Endothelial cell of umbilical vein (primary cell): ENCODE measurements around the gene TMPRSS6. TPM values are rescaled to one million over a fixed set of nuclear protein-coding genes. Genes with fewer than 3 reads are reported as not detected.

Experiments
- BruUV-seq: library from RNA; stranded (reverse); fragments of 400-500 nt; replicated peaks from 2 replicates; lab custom pipeline; 2021; lab: Mats Ljungman, UMichigan
- CTCF ChIA-PET: fragments of 300-600, 350-600 bp; sonication (Branson Sonifier 250); formaldehyde crosslinking; loops from one replicate; lab custom pipeline; 2021; ENCODE audit warnings: antibody characterized with exemption, inconsistent platforms; lab: Charles Lee
- POLR2A ChIA-PET: fragments of 300-600, 350-600 bp; sonication (Branson Sonifier 250); formaldehyde crosslinking; loops from one replicate; lab custom pipeline; 2021; ENCODE audit warnings: antibody characterized with exemption, inconsistent platforms; lab: Charles Lee
- DNase-seq: peaks from one replicate; pipeline ENCODE4 v3.0.0-alpha.2; 2011; ENCODE audit warnings: low read depth, low spot score
- FAIRE-seq: peaks from 2 replicates; lab custom pipeline; 2011; peaks lifted over from hg19 to GRCh38; lab: Jason Lieb, UNC
- H2AFZ ChIP-seq: 2 replicates; pipeline ENCODE4 v1.6.0; 2012; ENCODE audit warnings: low read depth, low read length, control low read depth, inconsistent platforms
- H3K27ac ChIP-seq: 2 replicates; pipeline ENCODE4 v1.5.1; 2011; ENCODE audit warnings: low read depth, mild to moderate bottlenecking, control low read depth, low read length, moderate library complexity; ENCODE audit not compliant: insufficient read depth
- H3K27me3 ChIP-seq, 2 experiments: 2 replicates each; pipeline versions ENCODE4 v1.6.0 to v1.6.1; 2011; ENCODE audit warnings: low read length in 2 of 2, mixed read lengths in 1 of 2; ENCODE audit not compliant: control insufficient read depth in 2 of 2, insufficient read depth in 2 of 2
- H3K36me3 ChIP-seq, 2 experiments: 2 replicates in 1 of 2; 3 replicates in 1 of 2; pipeline ENCODE4 v1.5.1; 2011; ENCODE audit warnings: low read length in 2 of 2, mild to moderate bottlenecking in 1 of 2, moderate library complexity in 1 of 2; ENCODE audit not compliant: control insufficient read depth in 2 of 2, insufficient read depth in 2 of 2; ENCODE audit errors: extremely low read depth in 1 of 2
- H3K4me1 ChIP-seq: 3 replicates; pipeline ENCODE4 v1.5.1; 2011; ENCODE audit warnings: mild to moderate bottlenecking, low read length; ENCODE audit not compliant: control insufficient read depth, insufficient read depth; ENCODE audit errors: extremely low read depth
- H3K4me2 ChIP-seq: 2 replicates; pipeline ENCODE4 v1.6.1; 2011; ENCODE audit warnings: low read length, control low read depth, mixed read lengths; ENCODE audit not compliant: insufficient read depth
- H3K4me3 ChIP-seq, 3 experiments: fragments of 200-600 bp in 1 of 3; sonication (generic), shearing (Covaris generic) in 1 of 3; replicated peaks in 1 of 3; 2 replicates each; pipeline ENCODE4 v1.5.1; 2011 to 2016; ENCODE audit warnings: control low read depth in 3 of 3, low read length in 3 of 3, mild to moderate bottlenecking in 2 of 3, inconsistent platforms in 1 of 3, low read depth in 1 of 3, moderate library complexity in 1 of 3; ENCODE audit not compliant: insufficient read depth in 1 of 3
- H3K79me2 ChIP-seq: 2 replicates; pipeline ENCODE4 v1.6.0; 2012; ENCODE audit warnings: low read length, inconsistent platforms; ENCODE audit not compliant: control insufficient read depth, insufficient read depth
- H3K9ac ChIP-seq: replicated peaks from 2 replicates; pipeline ENCODE3; 2011; ENCODE audit warnings: low read length, control low read depth; ENCODE audit not compliant: insufficient read depth; ENCODE audit errors: extremely low read depth
- H3K9me1 ChIP-seq: replicated peaks from 3 replicates; pipeline ENCODE4 v1.6.0; 2011; ENCODE audit warnings: mild to moderate bottlenecking, low read length; ENCODE audit not compliant: control insufficient read depth, insufficient read depth; ENCODE audit errors: extremely low read depth
- H3K9me3 ChIP-seq: replicated peaks from 2 replicates; pipeline ENCODE4 v1.5.1; 2012; ENCODE audit warnings: low read length, inconsistent platforms; ENCODE audit not compliant: control insufficient read depth, insufficient read depth
- H4K20me1 ChIP-seq: replicated peaks from 2 replicates; pipeline ENCODE3; 2011; ENCODE audit warnings: mild to moderate bottlenecking, low read length; ENCODE audit not compliant: control insufficient read depth, insufficient read depth; ENCODE audit errors: extremely low read depth
- EZH2 ChIP-seq: IDR thresholded peaks from 2 replicates; pipeline ENCODE4 v1.6.1; 2012; ENCODE audit warnings: borderline replicate concordance, low read depth, mild to moderate bottlenecking, moderate library complexity, low read length, inconsistent platforms; ENCODE audit not compliant: severe bottlenecking
- FOS ChIP-seq: IDR thresholded peaks from 2 replicates; pipeline ENCODE4 v1.6.1; 2011; ENCODE audit warnings: mild to moderate bottlenecking, low read length, moderate library complexity, borderline replicate concordance; ENCODE audit not compliant: insufficient read depth
- GATA2 ChIP-seq: IDR thresholded peaks from 2 replicates; pipeline ENCODE4 v1.7.0; 2011; ENCODE audit warnings: low read depth, mild to moderate bottlenecking, moderate library complexity, mixed read lengths, low read length; ENCODE audit not compliant: insufficient read length, insufficient read depth
- JUN ChIP-seq: IDR thresholded peaks from 2 replicates; pipeline ENCODE4 v1.6.1; 2011; ENCODE audit warnings: borderline replicate concordance, low read depth; ENCODE audit not compliant: insufficient read length, insufficient read depth
- MYC ChIP-seq: IDR thresholded peaks from one replicate; pipeline ENCODE4 v1.6.1; 2011; ENCODE audit warnings: mild to moderate bottlenecking, low read depth, low read length
- POLR2A ChIP-seq: IDR thresholded peaks from 2 replicates; pipeline ENCODE4 v1.6.1; 2012; ENCODE audit warnings: low read depth, mild to moderate bottlenecking, control low read depth, low read length
- POLR2AphosphoS5 ChIP-seq: IDR thresholded peaks from 2 replicates; pipeline ENCODE4 v1.6.1; 2012; ENCODE audit warnings: low read depth, mild to moderate bottlenecking, control low read depth, low read length, moderate library complexity; ENCODE audit not compliant: insufficient read depth
- dilution Hi-C: fragments of 300-500 bp; cut with MboI; formaldehyde crosslinking; loops from one replicate; pipeline ENCODE4 v1.15.0; 2019; ENCODE audit warnings: low sequenced_read_pairs; ENCODE audit not compliant: extremely low pct_ligation_motif_present
- intact Hi-C: fragments of 100-400 bp; cut with micrococcal nuclease; formaldehyde crosslinking; loops from one replicate; pipeline ENCODE4 v1.10.0; 2022
- polyA plus RNA-seq, 4 experiments: library from polyadenylated mRNA; depleted of rRNA in 3 of 4; stranded (reverse) in 3 of 4; unstranded in 1 of 4; fragments of >200 nt; gene quantifications; 2 replicates each; pipeline versions ENCODE4 v1.2.1 to v1.2.3, GENCODE V29; 2011 to 2012; ENCODE audit warnings: missing spikeins in 1 of 4
- total RNA-seq: library from RNA; stranded (reverse); gene quantifications from 2 replicates; pipeline ENCODE4 v1.2.3, GENCODE V29; 2021
- TF ChIP-seq, protein P1 (sequence below): IDR thresholded peaks from 2 replicates; pipeline ENCODE4 v1.6.1; 2011; ENCODE audit not compliant: insufficient read depth, insufficient read length
- TF ChIP-seq, protein P2 (sequence below), 2 donors: IDR thresholded peaks; 1 replicate in 1 of 2; 2 replicates in 1 of 2; pipeline ENCODE4 v1.5.1; 2011; ENCODE audit warnings: low read length in 2 of 2, mild to moderate bottlenecking in 2 of 2, moderate library complexity in 2 of 2, control low read depth in 1 of 2, inconsistent platforms in 1 of 2, low read depth in 1 of 2; ENCODE audit not compliant: insufficient read depth in 1 of 2; ENCODE audit errors: extremely low read depth in 1 of 2

TMPRSS6 gene
- total and polyA plus RNA-seq, 2 donors (not counting 3 experiments of a cell fraction or from before 2014, with no cell fraction given): not detected

DNA sequence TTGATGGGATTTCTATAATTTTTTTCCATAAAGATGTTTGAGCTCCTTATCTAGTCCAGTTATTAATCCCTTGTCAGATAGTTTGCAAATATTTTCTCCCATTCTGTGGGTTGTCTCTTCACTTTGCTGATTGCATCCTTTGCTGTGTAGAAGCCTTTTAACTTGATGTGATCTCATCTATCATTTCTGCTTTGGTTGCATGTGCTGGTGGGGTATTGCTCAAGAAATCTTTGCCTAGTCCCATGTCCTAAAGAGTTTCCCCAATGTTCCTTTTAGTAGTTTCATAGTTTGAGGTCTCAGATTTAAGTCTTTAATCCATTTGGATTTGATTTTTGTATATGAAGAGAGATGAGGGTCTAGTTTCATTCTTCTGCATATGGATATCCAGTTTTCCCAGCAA is 41.9 kb upstream of the TMPRSS6 start:
- Histone ChIP-seq H3K9ac (no peak overlapping the region), H3K36me3 (no peaks in the 10 kb centered on the region), H2AFZ (no peak overlapping the region), H3K4me2 (no peak overlapping the region), H3K9me3 (no peaks in the 10 kb centered on the region), H4K20me1 (no peaks in the 10 kb centered on the region), H3K27me3 (peaks cover 0 to 5% of the 10 kb centered on the region in 2 experiments), H3K4me3 (no peak overlapping the region), H3K27ac (no peak overlapping the region), H3K79me2 (no peaks in the 10 kb centered on the region), H3K4me1 (no peaks in the 10 kb centered on the region), H3K9me1 (no peaks in the 10 kb centered on the region)
- POLR2A ChIA-PET: no interaction called here
- intact Hi-C loops (no loop called here), dilution Hi-C loops (no loop called here)
- no peak for FAIRE-seq
- TF ChIP-seq POLR2AphosphoS5 (no peak), POLR2A (no peak), JUN (no peak), MYC (no peak), GATA2 (no peak), EZH2 (no peak), FOS (no peak)
- TF ChIP-seq, protein P1, sequence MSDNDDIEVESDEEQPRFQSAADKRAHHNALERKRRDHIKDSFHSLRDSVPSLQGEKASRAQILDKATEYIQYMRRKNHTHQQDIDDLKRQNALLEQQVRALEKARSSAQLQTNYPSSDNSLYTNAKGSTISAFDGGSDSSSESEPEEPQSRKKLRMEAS: no peak
- TF ChIP-seq, protein P2, sequence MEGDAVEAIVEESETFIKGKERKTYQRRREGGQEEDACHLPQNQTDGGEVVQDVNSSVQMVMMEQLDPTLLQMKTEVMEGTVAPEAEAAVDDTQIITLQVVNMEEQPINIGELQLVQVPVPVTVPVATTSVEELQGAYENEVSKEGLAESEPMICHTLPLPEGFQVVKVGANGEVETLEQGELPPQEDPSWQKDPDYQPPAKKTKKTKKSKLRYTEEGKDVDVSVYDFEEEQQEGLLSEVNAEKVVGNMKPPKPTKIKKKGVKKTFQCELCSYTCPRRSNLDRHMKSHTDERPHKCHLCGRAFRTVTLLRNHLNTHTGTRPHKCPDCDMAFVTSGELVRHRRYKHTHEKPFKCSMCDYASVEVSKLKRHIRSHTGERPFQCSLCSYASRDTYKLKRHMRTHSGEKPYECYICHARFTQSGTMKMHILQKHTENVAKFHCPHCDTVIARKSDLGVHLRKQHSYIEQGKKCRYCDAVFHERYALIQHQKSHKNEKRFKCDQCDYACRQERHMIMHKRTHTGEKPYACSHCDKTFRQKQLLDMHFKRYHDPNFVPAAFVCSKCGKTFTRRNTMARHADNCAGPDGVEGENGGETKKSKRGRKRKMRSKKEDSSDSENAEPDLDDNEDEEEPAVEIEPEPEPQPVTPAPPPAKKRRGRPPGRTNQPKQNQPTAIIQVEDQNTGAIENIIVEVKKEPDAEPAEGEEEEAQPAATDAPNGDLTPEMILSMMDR (IDR thresholded peaks at IDR 0.05; ENCODE audit: extremely low read depth in 1 of 2, insufficient read depth in 1 of 2, low read depth in 1 of 2, low read length in 2 of 2): no peak
- no peak for DNase-seq
- BruUV-seq: no TSS peak
- CTCF ChIA-PET: interaction anchor here (1.0 to 1.4 kb wide), 2 partner anchors 32 to 48 kb away, joined by 3 to 5 read pairs; no protein-coding TSS in a partner anchor
